Measurements from ENCODE around the gene CCDC63.

The CCDC63 gene

DNA sequence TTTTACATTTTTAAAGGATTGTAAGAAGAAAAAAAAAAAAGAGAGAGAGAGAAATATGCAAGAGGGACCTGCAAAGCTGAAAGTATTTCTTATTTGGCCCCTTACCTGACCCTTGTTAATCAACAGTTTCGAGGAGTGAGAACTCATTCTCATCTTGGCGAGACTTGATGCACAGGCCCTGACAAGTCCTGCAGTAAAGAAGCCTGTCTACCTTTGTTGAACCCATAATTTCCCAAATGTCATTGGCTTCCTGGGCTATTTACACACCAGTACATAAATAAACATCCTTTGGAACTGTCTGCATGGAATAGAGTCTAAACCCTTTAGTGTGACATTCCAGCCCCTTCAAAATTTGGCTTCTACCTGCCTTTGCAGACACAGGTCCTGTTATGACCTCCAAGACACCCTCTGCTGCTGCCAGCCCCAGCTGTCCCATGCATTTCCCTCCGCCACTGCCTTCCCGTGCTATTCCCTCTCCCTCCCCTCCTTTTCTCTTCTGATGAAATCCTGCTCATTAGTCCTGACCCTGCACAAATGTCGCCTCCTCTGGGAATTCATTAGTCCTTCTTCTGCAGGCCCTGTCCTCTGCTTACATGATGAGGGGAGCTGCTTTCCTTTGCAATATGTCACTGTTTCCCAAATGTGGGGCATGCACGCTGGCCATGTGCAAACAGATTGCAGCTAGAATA lies 38.5 kb downstream of the CCDC63 start:
- DNase-seq (ENCODE audit: low spot score), result no peak

- DNase-seq (ENCODE audit: low spot score), result no peak
These were observed 41.6 kb downstream of the CCDC63 start for GRCh38 chr12:110888256-110888991.

- no peak for DNase-seq (ENCODE audit: low spot score)
These were observed 42.6 kb downstream of the CCDC63 start for GRCh38 chr12:110889361-110889760.

DNA sequence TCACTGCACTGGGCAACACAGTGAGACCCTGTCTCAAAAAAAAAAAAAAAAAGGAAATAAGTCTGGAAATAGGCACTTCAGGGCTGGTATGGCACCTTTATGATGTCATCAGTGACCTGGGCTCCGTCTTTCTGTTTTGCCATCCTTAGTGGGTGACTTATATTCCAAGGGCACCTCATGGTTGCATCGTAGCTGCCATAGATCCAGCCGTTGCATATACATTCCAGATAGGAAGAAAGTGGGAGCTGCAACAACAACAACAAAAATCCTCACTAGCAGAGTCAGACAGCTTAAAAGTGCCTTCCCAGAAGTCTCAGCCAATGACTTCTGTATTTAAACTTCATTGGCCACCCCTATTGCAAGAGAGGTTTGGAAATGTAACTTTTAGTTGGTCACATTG lies 47.2 kb downstream of the CCDC63 start:
- DNase-seq (ENCODE audit: low spot score), result no peak

GRCh38 chr12:110896559-110896958 lies 49.8 kb downstream of the CCDC63 start:
- no peak for DNase-seq (ENCODE audit: low spot score)

- no peak for DNase-seq (ENCODE audit: low spot score)
These were observed 54.6 kb downstream of the CCDC63 start for GRCh38 chr12:110901401-110901800.

- DNase-seq (ENCODE audit: low spot score), result no peak
These were observed 56.7 kb downstream of the CCDC63 start for GRCh38 chr12:110903511-110903910.

DNA sequence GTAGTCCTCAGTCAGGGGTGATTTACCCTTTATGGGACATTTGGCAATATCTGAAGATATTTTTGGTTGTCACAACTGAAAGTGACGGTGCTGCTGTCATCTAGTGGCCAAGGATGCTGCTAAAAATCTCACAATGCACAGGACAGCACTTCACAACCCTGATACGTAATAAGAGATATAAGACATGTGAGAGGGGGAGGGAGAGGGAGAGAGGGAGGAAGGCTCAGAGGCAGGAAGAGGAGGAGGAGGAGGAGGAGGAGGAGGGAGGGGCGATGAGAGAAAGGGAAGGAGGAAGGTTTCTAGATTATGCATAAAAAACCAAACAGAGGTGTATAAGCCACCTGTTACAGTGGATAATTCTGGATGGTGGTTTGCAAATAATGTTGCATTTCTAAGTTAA lies 59.3 kb downstream of the CCDC63 start:
- DNase-seq (ENCODE audit: low spot score), result no peak

- DNase-seq (ENCODE audit: low spot score), result no peak
These were observed 59.7 kb downstream of the CCDC63 start for GRCh38 chr12:110906516-110906915.

DNA sequence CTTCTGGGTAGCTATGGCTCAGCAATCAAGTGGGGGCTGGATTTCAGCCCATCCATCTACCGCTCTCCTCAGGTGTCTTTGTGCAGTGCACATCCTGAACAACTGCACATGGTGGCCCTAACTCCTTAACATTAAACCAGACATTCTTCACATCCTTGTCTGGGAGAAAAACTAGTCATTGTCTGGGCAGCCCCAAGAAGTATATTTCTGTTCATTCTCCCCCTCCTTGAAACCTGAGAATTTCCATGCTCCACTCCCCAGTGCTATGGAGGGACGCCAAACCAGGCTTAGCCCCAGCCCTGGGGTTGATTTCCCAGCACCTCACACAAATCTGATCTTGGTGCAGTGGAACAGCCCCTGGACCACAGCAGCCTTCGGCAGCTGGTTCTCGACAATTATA lies 60.2 kb downstream of the CCDC63 start:
- DNase-seq (ENCODE audit: low spot score), result no peak

DNA sequence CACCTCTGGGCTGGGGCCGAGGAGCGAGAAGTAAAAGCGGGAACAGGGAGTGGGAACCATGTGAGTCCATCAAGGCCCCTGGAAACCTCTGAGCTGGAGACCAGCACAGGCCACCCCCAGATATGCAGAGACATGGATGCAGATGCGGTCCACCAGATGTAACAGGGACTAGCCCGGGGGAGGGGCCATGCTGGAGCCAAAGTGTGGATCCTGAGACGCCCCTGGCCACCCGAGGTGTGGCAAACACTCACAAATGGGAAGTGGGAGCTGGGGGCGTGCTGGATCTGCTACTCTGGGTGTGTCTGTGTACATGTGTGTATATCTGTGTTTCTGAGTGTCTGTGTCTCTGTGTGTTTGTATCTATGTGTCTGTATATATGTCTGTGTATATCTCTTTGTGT lies 60.8 kb downstream of the CCDC63 start:
- no peak for DNase-seq (ENCODE audit: low spot score)

DNA sequence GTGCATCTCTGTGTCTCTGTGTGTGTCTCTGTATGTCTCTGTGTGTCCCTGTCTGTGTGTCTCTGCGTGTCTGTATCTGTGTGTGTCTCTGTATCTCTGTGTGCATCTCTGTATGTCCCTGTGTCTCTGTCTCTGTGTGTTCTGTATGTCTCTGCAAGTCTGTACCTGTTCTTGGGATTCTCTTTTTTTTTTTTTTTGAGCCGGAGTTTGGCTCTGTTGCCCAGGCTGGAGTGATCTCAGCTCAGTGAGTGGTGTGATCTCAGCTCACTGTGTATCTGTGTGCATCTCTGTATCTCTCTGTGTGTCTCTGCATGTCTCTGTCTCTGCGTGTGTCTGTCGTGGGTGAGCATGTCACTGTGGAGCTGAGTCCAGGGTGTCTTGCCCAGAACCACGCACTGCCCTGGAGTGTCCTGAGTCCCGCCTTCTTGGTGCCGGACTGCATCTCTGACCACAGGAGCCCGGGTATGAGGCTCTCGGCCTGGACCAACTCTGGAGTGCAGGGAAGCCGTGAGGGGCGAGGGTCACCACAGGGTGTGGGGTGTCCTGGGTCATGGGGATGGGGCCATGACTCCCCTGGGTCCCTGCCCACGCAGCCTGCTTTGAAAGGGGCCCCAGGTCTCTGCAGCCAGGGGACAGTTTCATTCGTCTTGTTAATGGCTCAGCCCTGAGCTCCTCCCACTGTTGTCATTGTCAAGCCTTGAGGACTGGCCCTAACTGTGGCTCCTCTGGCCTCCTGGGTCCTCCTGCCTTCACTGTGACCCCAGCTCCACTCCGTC lies 61.8 kb downstream of the CCDC63 start:
- DNase-seq (ENCODE audit: low spot score), result no peak

DNA sequence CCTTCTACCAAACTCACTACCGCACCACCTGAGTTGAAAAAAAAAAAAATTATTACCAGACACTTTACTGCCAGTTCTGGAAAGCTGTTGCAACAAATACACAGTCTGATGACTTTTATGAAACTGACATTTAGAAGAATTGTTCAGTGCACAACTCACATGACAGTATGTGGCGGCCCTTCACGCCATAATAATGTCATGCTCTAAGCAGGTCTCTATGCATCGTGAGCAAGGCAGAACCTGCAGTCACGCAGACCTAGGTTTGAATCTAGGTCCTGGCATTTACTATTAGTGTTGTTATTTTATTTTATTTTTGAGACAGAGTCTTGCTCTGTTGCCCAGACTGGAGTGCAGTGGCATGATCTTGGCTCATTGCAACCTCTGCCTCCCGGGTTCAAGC lies 65.5 kb downstream of the CCDC63 start:
- DNase-seq (ENCODE audit: low spot score), result no peak

- no peak for DNase-seq (ENCODE audit: low spot score)
These were observed 66.6 kb downstream of the CCDC63 start for GRCh38 chr12:110913119-110914056.

DNA sequence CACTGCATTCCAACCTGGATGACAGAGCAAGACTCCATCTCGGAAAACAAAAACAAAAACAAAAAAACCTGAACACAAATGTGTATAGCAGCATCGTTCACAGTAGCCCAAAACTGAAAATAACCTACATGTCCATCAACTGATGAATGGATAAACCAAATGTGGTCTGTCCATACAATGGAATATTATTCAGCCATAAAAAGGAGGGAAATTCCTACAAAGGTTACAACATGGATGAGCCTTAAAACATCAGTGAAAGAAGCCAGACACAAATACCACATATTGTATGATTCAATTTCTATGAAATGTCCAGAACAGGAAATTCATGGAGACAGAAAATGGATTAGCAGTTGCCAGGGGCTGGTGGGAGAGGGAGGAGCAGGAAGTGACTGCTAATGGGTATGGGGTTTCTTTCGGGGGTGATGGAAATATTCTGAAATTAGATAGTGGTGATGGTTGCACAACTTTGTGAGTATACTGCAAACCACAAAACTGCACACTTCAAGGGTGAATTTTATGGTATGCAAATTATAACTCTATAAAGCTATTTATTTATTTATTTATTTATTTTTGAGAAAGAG lies 69.6 kb downstream of the CCDC63 start:
- DNase-seq (ENCODE audit: low spot score), result no peak

GRCh38 chr12:110917467-110917866 lies 70.7 kb downstream of the CCDC63 start:
- DNase-seq (ENCODE audit: low spot score), result no peak

- no peak for DNase-seq (ENCODE audit: low spot score)
These were observed 71.2 kb downstream of the CCDC63 start for GRCh38 chr12:110917961-110918360.

DNA sequence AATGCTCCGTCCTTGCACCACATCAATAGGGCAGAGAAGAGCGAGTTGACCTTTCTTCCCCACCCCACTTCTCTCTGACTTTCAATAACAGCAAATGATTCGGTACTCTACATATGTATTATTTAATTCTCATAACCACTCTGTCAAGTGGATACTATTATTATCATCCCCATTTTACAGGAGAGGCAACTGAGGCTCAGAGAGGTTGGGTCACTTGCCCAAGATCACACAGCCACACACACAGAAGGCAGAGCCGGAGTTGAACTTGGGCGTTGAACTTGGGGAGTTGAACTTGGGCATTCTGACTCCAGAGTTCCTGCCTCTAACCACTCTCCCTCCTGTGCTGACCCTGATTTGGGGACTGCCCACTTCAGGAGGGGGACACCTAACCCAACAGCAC lies 72.9 kb downstream of the CCDC63 start:
- DNase-seq (ENCODE audit: low spot score), result no peak

DNA sequence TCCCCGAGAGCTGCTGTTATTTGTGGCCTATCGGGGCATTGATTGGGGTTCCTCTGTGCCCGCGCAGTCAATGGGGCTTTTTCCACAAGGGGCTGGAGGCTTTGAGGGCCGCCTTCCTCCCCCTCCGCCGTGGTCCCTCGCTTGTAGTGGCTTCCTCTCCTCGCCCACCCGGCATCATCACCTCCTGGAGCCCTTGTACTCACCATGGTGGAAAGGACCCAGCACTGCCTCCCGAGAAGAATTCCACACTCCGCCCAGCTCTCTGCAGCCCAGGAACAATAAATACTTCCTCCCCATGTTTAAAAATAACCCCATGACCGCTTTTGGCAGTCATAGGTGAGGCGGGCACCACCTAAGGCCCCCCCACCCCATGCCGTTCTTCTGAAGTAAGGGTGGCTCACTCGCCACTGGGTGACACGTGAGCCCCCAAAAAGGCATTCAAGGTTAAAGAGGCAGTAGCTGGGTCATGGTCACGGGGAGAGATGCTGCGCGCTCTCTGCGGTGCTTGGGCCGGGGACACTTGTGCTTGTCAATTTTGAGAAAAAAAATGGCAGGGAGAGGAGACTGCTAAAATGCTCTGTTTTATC lies 73.6 kb downstream of the CCDC63 start, which contains the start of gene MYL2:
TSS of gene MYL2 (minus strand) at position 256 of the 587 bp plus-strand sequence. CDS start at position 206, 50 bp downstream.
- DNase-seq (ENCODE audit: low spot score), result no peak

DNA sequence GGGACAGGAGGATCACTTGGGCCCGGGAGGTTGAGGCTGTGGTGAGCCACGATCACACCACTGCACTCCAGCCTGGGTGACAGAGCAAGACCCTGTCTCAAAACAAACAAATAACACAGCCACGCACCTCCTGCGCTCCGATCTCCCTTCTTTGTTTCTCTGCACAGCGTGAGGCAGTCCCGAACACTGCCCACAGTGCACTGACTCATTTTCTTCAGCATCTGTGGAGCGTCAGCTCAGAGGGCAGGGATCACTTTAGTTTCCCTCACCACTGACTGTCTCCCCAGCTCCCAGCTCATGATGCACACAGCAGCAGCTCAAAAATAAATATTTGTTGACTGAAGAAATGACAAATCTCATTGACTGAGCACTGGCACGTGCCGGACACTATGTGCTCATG lies 74.5 kb downstream of the CCDC63 start:
- DNase-seq (ENCODE audit: low spot score), result no peak

- no peak for DNase-seq (ENCODE audit: low spot score)
These were observed 75.9 kb downstream of the CCDC63 start for GRCh38 chr12:110922652-110923051.

All from CD4-positive, alpha-beta T cell treated with Interleukin-6 at 100 ng/mL for 8 hours (primary cell).